HG02852 (cell line): Measurements from ENCODE around the gene GPR17.

Source experiments
- ATAC-seq: cut with Tn5 transposase; IDR thresholded peaks from one replicate; pipeline ENCODE4 v1.9.1; 2021; ENCODE audit warnings: mild to moderate bottlenecking, moderate library complexity; ENCODE audit not compliant: unreplicated experiment

Gene GPR17

GRCh38 chr2:127665267-127665893 lies 19.4 kb downstream of the GPR17 start:
- no peak for ATAC-seq

DNA sequence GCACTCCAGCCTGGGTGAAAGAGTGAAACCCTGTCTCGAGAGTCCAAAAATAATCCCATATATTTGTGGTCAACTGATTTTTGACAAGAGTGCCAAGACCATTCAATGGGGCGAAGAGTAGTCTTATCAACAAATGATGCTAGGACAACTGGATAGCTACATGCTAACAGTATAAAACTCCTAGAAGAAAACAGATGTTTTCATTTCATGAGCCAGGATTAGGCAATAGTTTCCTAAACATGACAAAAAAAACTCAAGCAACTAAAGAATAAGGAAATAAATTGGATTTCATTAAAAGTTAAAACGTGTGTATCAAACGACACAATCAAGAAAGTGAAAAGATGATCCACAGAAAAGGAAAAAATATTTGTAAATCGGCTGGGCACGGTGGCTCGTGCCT lies 23.1 kb downstream of the GPR17 start:
- ATAC-seq: no peak

GRCh38 chr2:127670055-127670956 lies 24.4 kb downstream of the GPR17 start:
- no peak for ATAC-seq

GRCh38 chr2:127670957-127671290 lies 25.0 kb downstream of the GPR17 start:
- ATAC-seq: no peak

- no peak for ATAC-seq
Observed at GRCh38 chr2:127671557-127672302, 25.8 kb downstream of the GPR17 start.

- ATAC-seq: no peak
Observed at GRCh38 chr2:127672341-127673224, 26.6 kb downstream of the GPR17 start.

DNA sequence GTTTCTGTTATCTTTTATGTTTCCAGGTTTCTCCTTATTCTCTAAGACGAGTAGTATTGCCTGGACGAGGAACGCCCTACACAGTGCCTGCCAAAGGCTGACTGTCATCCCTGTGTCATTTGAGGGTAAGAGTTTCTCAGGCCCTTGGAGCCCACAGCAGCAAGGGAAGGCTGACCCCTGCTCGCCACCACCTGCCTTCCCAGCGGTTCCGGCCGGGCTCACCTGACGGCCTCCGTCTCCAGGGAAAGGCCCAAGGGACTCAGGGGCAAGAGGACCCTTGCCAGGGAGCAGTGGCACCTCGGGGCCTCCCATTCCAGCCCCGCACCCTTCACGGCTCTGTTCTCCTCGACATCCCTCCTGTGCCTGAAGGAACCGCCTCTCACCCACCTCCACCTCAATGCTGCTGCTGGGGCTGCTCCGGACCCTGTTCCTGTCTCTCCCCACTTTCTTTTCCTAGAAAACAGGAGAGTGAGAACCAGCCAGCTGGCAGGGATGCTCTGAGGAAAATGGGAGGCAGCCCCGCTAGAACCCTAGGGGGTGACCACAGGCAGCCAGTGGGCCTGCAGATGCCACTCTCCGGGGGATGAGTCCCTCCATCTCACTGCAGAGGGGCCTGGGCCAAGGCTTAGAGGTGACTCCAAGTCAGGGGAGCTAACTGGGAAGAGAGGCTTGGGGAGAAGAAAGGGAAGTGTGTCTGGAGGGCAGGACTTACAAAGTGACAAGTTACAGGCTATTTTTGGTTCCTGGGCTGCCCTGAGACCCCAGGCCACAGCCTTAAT lies 27.5 kb downstream of the GPR17 start:
- ATAC-seq: no peak

- ATAC-seq: no peak
Observed at GRCh38 chr2:127674241-127675209, 28.6 kb downstream of the GPR17 start.

GRCh38 chr2:127675331-127676261 lies 29.6 kb downstream of the GPR17 start, which contains the start of gene LIMS2:
TSS of gene LIMS2 (minus strand) at chr2:127675530. CDS start at chr2:127675024, 506 bp downstream.
- no peak for ATAC-seq

- ATAC-seq: no peak
Observed at GRCh38 chr2:127676906-127677305, 31.0 kb downstream of the GPR17 start.

GRCh38 chr2:127678531-127678930 lies 32.6 kb downstream of the GPR17 start:
- no peak for ATAC-seq

DNA sequence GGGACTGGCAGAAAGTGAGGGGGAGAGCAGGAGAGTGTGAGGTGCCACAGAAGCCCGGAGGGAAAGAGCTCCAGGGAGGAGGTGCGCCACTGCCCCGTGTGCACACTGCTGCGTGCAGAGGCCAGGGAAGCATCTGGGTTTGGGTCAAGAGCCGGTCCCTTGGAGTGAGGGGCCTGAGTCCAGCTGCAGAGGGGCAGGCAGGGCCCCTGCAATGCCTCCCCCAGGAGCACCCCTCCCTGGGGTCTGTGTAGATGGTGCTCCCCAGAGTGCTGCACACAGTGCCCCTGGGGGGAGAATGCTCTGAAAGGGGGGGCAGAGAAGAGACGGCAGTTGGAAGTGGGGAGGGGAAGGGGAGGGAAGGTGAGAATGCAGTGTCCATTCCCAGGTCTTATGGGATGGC lies 33.0 kb downstream of the GPR17 start:
- no peak for ATAC-seq

GRCh38 chr2:127679680-127680361 lies 33.9 kb downstream of the GPR17 start:
- no peak for ATAC-seq

GRCh38 chr2:127680706-127681287 lies 34.8 kb downstream of the GPR17 start:
- no peak for ATAC-seq

GRCh38 chr2:127681288-127681804 lies 35.4 kb downstream of the GPR17 start:
- ATAC-seq: no peak
